ENCODE measurements around the gene NCKAP5L.
"Not testable (repeated sequence)": the region's sequence is repeated elsewhere in the genome, so short reads cannot be mapped to it uniquely, and the experiment has no call there.

NCKAP5L gene

DNA sequence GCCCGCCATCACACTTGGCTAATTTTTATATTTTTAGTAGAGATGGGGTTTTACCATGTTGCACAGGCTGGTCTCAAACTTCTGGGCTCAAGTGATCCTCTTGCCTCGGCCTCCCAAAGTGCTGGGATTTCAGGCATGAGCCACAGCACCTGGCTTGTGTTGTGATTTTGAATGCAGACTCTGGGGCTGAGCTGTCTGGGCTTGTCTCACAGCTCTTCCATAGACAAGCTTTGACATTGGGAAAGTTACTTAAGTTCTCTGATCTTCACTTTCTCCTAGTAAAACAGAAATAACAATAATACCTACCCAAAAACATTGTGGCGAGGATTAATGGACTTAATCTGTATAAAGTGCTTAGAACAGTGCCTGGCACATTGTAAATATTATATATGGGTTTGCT, 50.9 kb downstream of the NCKAP5L start:
- no peak for DNase-seq

DNA sequence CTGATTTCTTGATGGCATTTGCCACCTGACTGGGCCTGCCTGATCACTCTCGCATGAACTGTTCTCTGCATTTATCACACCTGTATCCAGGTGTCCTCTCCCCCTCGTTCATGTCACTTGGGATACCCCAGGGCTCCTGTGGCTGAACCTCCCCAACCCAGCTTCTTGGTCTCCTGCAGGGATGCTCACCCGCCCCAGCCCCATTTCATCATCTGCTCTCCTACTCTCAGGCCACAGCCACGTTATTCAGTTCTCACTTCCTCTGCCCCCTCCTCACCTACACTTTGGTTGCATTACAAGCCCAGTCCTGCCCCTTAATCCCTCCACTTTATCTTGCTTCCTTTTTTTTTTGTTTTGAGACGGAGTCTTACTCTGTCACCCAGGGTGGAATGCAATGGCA, 51.4 kb downstream of the NCKAP5L start:
- no peak for DNase-seq

DNA sequence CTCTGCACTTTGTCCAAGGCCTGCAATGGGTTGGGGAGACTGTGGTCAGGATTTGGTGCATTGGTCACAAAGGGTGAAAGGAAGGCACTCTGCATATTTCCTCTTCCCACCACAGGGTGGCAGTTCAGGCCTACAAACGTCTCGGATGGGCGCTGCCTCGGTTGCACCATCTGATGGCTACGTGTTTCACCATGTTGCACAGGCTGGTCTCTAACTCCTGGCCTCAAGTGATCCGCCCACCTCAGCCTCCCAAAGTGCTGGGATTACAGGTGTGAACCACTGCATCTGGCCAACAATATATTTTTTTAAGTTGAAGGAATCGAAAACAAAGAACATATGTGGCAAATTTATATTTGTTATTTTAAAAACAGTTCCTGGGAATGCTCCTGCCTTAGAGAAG, 51.8 kb downstream of the NCKAP5L start:
- peak; percentile 74 for DNase-seq

DNA sequence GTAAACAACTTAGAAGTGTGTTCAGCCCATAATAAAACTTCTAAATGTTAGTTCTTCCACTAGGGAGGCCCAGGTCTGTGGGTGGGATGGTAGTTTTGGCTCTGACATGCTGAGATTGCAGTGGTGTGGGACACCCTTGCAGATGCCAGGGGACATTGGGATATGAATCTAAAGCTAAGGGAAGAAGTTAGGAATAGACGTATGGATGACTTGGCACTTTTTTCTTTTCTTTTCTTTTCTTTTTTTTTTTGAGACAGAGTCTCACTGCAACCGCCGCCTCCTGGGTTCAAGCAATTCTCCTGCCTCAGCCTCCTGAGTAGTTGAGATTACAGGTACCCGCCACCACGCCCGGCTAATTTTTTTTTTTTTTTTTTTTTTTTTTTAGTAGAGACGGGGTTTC, 55.1 kb downstream of the NCKAP5L start:
- DNase-seq: not testable (repeated sequence)

DNA sequence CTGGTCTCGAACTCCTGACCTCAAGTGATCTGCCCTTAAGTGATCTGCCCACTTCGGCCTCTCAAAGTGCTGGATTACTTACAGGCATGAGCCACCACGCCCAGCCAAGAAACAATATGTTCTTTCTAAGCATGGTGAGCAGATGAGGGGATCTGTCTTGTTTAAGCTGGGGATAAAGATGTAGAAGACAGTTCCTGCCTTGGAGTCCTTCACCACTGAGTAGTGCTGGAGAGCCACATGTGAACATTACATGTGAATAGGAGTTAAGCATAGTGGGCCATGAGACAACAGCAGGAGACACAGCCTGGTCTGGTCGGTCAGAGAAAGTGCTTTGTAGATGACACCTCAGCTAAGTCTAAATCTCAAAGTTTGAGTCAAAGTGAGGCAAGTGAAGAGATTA, 60.9 kb downstream of the NCKAP5L start:
- no peak for DNase-seq

DNA sequence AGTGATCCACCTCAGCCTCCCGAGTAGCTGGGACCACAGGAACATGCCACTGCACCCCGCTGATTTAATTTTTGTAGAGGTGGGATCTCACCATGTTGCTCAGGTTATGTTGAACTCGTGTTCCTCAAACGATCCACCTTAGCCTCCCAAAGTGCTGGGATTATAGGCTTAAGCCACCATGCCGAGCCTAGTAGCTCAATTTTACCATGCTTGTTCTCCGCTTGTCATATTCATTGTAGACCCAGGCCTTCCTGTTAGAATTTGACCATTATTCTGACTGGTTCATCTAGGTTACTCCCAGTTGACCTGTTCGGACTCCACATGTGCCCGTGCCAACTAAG, 62.1 kb downstream of the NCKAP5L start:
- no peak for DNase-seq

DNA sequence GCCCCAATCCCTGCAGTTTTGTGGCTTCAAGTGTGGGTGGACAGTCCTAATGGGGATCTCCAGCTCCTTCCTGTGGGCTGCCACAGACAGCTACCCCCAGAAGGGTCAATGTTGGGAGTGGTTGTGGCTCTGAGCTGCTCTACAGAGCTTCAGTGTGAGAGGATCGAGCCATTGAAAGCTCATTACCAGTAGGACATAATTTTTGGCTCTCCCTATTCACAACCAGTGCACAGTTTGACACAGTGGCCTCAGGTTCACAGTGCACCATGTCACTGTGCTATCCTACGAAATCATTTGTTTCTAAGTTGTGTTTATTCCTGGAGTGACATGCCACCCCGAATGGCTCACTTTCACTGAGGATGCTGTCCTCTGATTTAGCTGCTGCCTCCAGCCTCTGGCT, 64.1 kb downstream of the NCKAP5L start:
- DNase-seq: no peak

DNA sequence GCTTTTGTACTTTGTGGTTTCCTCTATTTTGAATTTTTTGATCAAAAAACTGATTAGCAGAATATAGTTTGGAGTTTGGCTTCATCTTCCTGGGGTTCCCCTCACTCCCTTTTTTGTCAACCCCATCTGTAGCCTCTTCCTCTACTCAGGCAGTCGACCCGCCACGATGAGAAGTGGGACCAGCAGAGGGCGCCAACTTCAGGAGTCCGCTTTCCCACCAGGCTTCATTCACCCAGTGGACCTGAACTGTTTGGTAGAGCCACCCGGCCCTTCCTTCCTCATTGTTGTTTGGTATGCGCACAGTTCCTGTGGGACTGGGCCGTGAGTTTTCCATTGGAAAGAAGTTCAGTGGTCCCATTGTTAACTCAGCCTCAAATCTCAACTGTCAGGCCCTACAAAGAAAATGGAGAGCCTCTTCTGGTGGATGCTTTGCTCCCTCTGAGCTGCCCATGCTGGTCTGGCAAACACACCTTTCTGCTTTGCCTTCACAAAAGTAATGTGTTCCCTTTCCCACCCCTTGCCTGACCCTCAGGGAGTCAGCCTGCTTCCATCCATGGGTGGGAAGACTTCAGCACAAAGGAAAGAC, 65.1 kb downstream of the NCKAP5L start:
- DNase-seq: peak; percentile 64

DNA sequence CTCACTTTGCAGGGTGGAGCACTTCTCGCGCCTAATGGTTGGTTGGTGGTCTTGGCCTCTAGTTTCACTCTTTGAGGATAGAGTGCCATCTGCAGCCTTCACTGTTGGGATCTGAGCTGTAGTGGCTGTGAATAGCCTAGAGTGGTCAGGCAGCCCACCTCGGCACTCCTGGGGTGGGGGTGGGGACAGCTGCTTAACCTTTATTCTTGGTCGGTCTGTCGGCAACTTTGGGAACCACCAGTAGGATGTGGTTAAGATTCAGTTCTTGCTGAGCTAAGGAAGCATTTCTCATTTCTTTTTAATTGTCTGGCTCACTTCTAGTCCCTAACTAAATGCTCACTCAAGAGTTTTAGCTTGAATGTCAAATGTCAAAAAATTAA, 65.8 kb downstream of the NCKAP5L start:
- no peak for DNase-seq

DNA sequence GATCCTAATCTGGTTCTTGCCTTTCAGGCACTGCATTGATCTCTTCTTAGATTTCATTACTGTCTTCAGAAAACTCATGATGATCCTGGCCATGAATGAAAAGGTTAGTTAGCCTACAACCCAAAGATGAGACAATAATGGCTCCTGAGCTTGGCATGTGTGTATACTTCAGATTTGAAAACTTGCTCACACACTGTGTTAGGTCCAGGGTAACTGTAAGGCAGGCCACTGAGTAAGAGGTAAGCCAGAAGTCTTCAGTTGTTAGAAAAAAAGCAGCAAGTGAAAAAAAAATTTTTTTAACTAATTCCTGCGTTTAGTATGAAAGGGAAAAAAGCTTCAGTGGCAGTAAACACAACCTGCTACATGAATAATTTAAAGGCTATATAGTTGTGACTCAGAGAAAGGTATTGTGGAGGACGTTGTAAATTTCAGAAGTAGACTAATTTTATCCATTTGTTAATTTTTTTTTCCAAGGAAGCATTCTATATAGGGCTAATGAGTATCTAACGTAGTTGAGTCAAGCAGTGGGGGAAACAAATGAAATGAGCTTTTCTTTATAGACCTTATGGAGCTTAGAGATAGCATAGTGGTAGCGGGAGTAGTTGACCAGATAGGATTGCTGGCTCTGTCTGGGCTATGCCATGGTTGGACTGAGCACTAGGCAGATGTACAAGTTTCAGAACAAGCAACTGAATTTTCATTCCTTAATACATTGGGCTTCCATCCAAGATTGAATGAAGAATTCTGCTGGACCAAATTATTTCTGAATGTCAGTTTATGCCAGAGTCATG, 66.3 kb downstream of the NCKAP5L start:
- DNase-seq: no peak

DNA sequence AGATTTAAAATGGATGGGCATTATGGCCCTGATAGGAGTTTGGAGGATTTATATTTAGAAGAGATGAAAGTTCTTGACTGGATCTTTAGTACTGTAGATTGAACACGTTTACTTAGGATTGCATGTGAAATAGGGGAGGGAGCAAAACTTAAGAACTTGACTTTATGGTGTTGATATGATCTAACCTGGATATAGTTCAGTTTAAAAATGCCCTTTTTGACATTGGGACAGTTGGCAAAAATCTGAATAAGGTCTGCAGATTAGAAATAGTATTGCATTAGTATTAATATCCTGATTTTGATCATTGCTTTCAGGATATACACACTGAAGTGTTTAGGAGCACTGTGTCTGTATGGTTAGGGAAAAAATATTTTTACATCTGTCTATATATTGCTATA, 77.2 kb downstream of the NCKAP5L start:
- no peak for DNase-seq

DNA sequence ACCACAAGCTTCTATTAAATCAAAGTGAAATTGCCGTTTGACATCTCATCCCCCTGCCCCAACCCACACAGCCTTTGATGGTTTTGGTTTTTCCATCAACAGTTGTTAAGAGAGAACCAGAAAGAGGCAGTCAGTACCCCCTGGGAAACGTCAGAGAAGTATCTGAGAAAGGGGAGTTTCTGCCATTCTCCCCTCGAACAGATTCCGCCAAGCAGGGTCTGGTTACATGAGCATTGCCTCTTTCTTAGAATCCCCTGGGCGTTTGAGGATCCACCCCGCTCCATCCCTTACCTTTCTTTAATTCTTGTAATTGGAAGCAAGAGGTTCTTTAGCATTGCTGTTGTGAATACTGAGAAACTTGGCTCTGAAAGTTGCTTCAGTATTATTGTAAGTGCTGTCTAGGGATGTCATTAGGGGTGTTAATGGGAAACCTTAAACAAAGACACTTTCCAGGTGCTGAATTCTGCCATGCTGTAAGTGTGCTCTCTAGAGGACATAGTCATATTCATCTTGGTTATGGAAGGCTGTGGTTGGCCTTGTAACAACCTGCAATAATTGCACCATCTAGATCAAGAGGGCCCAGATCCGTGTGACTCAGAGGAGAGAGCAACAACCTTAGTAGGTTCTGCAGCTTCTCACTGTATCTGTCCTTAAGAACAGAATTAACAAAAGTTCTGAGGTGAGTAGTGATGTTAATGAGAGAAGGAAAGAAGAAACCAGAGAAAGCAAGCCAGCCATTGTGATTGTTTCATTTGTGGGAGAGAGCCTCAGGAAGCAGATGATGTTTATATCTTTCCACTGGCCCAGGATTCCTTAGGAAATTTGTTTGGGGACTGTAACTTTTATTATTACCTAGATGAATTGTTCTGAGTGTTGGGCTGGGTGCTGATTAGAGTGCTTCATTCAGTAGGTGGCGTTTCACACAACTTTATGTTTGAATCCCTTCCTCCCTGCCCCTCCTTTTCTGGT, 77.9 kb downstream of the NCKAP5L start:
- no peak for DNase-seq

DNA sequence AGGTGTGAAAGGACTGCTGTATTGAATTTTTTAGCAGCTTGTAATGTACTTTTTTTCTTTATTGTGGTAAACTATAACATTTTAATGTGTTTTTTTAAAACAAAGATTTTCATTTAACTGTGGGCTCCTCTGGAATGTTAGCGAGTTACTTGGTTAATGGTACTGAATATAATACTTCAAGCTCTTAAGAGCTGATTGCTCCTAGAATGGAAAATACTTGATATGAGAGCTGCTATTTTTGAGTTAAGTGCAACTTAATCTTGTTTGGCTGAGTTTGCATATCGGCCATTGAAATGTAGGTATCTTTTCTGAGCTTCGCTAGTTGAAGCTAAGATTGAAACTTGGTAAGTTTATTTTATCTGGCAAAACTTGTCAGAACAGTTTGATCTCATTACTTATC, 79.4 kb downstream of the NCKAP5L start:
- DNase-seq: no peak

DNA sequence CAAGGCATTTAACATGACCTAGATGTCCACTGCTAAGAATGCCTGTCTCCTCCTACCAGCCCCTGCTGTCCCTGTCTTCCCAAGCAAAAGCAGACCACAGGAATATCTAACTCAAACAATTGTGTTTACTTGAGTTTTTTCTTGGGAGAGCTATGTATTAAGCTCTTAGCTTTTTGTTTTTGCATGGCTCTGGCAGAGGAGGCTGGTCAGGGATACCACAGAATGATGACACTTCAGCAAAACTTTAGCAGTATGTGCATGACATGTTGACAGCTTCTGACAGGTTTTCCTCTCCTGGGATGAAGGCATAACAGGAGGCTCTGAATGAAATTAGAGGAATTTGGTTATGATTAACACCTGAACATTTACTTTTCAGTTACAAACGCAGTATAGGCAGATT, 79.9 kb downstream of the NCKAP5L start:
- DNase-seq: no peak

DNA sequence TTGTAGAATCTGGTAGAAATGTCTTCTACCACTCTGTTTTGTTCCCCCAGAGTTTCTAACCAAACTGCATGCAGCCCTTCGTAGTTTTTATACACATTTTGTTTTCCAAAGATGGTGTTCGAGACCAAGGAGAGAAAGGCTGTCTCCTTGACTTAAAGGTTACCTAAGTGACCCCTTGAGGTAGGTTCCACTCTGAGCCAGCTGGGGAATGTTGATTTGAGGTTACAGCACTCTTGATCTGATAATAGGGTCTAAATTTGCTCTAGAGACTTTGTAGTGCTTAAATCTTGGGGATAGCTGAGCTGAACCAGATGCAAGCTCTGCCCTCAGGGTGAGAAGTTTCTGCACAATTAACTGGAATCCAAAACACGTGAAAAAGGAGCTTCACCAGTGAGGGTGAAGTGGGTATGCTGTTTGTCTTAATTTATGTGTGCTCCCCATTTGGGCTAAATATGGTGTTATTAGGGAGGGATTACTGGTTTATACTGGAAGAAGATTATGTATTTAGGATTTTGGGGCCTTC, 83.8 kb downstream of the NCKAP5L start:
- no peak for DNase-seq

DNA sequence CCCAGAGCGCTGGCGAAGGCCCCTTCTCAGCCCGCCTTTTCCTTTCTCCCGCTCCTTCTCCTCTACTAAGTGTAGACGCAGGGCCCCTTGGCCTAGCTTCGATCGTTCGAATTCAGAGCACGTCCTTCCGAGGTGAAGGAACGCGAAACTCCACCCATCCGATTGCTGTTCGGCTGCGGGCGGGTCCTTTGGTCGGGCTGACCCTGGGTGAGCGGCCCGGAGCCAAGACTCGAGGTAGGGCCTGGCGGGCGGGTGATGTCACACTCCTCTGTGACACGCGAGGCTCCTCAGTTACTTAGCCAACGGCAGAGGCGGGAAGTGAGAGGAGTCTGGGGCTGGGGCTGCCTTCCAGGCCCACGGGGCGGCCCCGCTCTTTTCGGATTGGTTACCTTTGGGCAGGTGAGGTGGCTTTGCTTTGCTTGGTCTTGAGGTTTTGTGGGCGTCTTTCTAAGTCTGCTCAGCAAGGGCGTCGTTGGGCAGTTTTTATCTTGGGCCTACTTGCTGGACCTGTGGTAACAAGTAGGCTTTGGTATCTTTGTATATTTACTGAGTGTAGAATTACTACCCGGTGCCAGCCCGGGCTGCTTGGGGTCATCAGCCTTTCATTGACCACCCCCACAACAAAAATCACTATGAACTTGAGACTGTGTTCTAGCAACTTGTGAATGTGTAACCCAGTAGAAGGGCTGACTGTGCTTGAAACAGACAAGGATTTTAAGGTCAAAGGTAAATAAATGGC, 86.2 kb downstream of the NCKAP5L start:
- peak; percentile 84 for DNase-seq
